Vagina (tissue), 2 donors: ENCODE measurements around the gene DMD. TPM values are rescaled to one million over a fixed set of nuclear protein-coding genes. Genes with fewer than 3 reads are reported as not detected.

Experiments used
- DNase-seq, 2 donors: peaks; one replicate each; pipeline ENCODE4 v3.0.0-alpha.2; 2017; ENCODE audit errors: extremely low spot score in 2 of 2
- H3K27ac ChIP-seq: fragments of 200-600 bp; sonication (generic); one replicate; pipeline ENCODE4 v1.5.1; 2019
- H3K27me3 ChIP-seq: fragments of 200-600 bp; sonication (generic); one replicate; pipeline ENCODE4 v1.5.1; 2019
- H3K36me3 ChIP-seq, 2 donors: fragments of 200-600 bp; sonication (generic); one replicate each; pipeline ENCODE4 v1.5.1; 2017 to 2019
- H3K4me1 ChIP-seq: fragments of 200-600 bp; sonication (generic); one replicate; pipeline ENCODE4 v1.5.1; 2019
- H3K4me3 ChIP-seq, 2 donors: fragments of 200-600 bp; sonication (generic); 1 replicate in 1 of 2; 2 replicates in 1 of 2; pipeline ENCODE4 v1.5.1; 2016 to 2019
- H3K9me3 ChIP-seq: fragments of 200-600 bp; sonication (generic); one replicate; pipeline ENCODE4 v1.5.1; 2019
- CTCF ChIP-seq, 3 experiments: fragments of 450-650 bp in 2 of 3; fragments of 200-600 bp in 1 of 3; sonication (generic) in 1 of 3; IDR thresholded peaks; one replicate each; pipeline ENCODE4 v1.5.1; 2017 to 2019; ENCODE audit warnings: antibody characterized with exemption in 3 of 3, mild to moderate bottlenecking in 2 of 3, moderate library complexity in 2 of 3
- POLR2A ChIP-seq, 2 donors: fragments of 450-650 bp; IDR thresholded peaks; one replicate each; pipeline ENCODE4 v1.6.1; 2017; ENCODE audit warnings: antibody characterized with exemption in 2 of 2, mild to moderate bottlenecking in 2 of 2, moderate library complexity in 2 of 2
- POLR2AphosphoS5 ChIP-seq, 2 donors: sonication (generic); formaldehyde crosslinking; IDR thresholded peaks; one replicate each; pipeline ENCODE4 v1.9.0; 2017; ENCODE audit warnings: antibody characterized with exemption in 2 of 2, mild to moderate bottlenecking in 2 of 2, low read depth in 1 of 2; ENCODE audit not compliant: insufficient read depth in 1 of 2
- intact Hi-C: fragments of 100-400 bp; cut with DNase I; formaldehyde crosslinking; loops from one replicate; pipeline ENCODE4 v1.15.1; 2023
- total RNA-seq: library from RNA; depleted of rRNA; stranded (reverse); fragments of >200 nt; gene quantifications from one replicate; pipeline ENCODE4 v1.2.3, GENCODE V29; 2016

The DMD gene
- total RNA-seq, 1 donor from 2014 or later: 25.8 TPM

GRCh38 chrX:32024072-32024471 is 1187.3 kb downstream of the DMD start:
- no peak for TF ChIP-seq CTCF (IDR thresholded peaks at IDR 0.05)
- no peak for TF ChIP-seq POLR2A (IDR thresholded peaks at IDR 0.05)
- TF ChIP-seq POLR2AphosphoS5 (IDR thresholded peaks at IDR 0.05; ENCODE audit: insufficient read depth in 1 of 2, low read depth in 1 of 2): no peak
- Histone ChIP-seq H3K27me3 (no peaks in the 10 kb centered on the region), H3K36me3 (no peaks in the 10 kb centered on the region), H3K27ac (no peak overlapping the region), H3K4me1 (no peaks in the 10 kb centered on the region), H3K4me3 (no peak overlapping the region), H3K9me3 (no peaks in the 10 kb centered on the region)
- intact Hi-C loops: no loop called here
- no peak for DNase-seq

DNA sequence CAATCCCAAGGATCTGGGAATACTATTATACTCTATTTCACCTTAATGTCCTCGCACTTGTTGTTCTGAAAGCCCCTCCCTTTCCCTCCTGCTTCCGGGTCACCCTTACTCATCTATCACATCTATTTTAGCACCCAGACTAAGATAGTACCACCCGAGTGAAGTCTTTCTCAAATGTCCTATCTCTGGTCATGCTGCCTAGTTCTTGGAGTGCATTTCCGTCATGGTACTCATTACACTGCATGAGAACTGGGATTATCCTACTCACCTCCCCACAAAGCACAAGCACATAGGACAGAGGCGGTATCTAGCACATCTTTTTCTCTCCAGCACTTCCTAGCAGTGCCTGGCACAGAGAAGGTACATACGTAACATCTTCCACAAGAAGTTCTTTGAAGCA is 1195.2 kb downstream of the DMD start:
- no peak overlapping the region for H3K4me3 ChIP-seq
- H3K27ac ChIP-seq: no peak overlapping the region
- DNase-seq: no peak
- H3K27me3 ChIP-seq: no peaks in the 10 kb centered on the region
- no peak for TF ChIP-seq POLR2AphosphoS5 (IDR thresholded peaks at IDR 0.05; ENCODE audit: insufficient read depth in 1 of 2, low read depth in 1 of 2)
- no peak for TF ChIP-seq CTCF (IDR thresholded peaks at IDR 0.05)
- TF ChIP-seq POLR2A (IDR thresholded peaks at IDR 0.05): no peak
- no peaks in the 10 kb centered on the region for H3K9me3 ChIP-seq
- no peaks in the 10 kb centered on the region for H3K36me3 ChIP-seq
- no peaks in the 10 kb centered on the region for H3K4me1 ChIP-seq
- intact Hi-C loops: no loop called here

GRCh38 chrX:32010948-32011347 is 1200.4 kb downstream of the DMD start:
- Histone ChIP-seq H3K4me3 (no peak overlapping the region), H3K27ac (no peak overlapping the region), H3K4me1 (no peaks in the 10 kb centered on the region), H3K27me3 (no peaks in the 10 kb centered on the region), H3K9me3 (no peaks in the 10 kb centered on the region), H3K36me3 (no peaks in the 10 kb centered on the region)
- TF ChIP-seq CTCF (IDR thresholded peaks at IDR 0.05) (no peak), POLR2A (IDR thresholded peaks at IDR 0.05) (no peak), POLR2AphosphoS5 (IDR thresholded peaks at IDR 0.05; ENCODE audit: insufficient read depth in 1 of 2, low read depth in 1 of 2) (no peak)
- intact Hi-C loops: no loop called here
- DNase-seq: no peak

- H3K36me3 ChIP-seq: no peaks in the 10 kb centered on the region
- TF ChIP-seq POLR2AphosphoS5 (IDR thresholded peaks at IDR 0.05; ENCODE audit: insufficient read depth in 1 of 2, low read depth in 1 of 2): no peak
- TF ChIP-seq POLR2A (IDR thresholded peaks at IDR 0.05): no peak
- no peak for TF ChIP-seq CTCF (IDR thresholded peaks at IDR 0.05)
- H3K4me1 ChIP-seq: no peaks in the 10 kb centered on the region
- no peak for DNase-seq
- intact Hi-C loops: no loop called here
- no peaks in the 10 kb centered on the region for H3K9me3 ChIP-seq
- H3K4me3 ChIP-seq: no peak overlapping the region
- no peak overlapping the region for H3K27ac ChIP-seq
- H3K27me3 ChIP-seq: no peaks in the 10 kb centered on the region
Observed at GRCh38 chrX:32010212-32010611, 1201.1 kb downstream of the DMD start.

- H3K36me3 ChIP-seq: no peaks in the 10 kb centered on the region
- no peaks in the 10 kb centered on the region for H3K27me3 ChIP-seq
- H3K4me1 ChIP-seq: no peaks in the 10 kb centered on the region
- no peaks in the 10 kb centered on the region for H3K9me3 ChIP-seq
- intact Hi-C loops: no loop called here
- no peak overlapping the region for H3K4me3 ChIP-seq
- TF ChIP-seq POLR2A (IDR thresholded peaks at IDR 0.05) (no peak), POLR2AphosphoS5 (IDR thresholded peaks at IDR 0.05; ENCODE audit: insufficient read depth in 1 of 2, low read depth in 1 of 2) (no peak), CTCF (IDR thresholded peaks at IDR 0.05) (no peak)
- H3K27ac ChIP-seq: no peak overlapping the region
- no peak for DNase-seq
Observed at GRCh38 chrX:31993637-31994036, 1217.7 kb downstream of the DMD start.
